HepG2 (cell line): ENCODE data around the gene TBXAS1. TPM values are rescaled to one million over a fixed set of nuclear protein-coding genes. Genes with fewer than 3 reads are reported as not detected.
A peak's percentile ranks its signal among the peaks of the same experiment; 100 is the strongest.

Source experiments
- ATM ChIP-seq: fragments of 450-650 bp; IDR thresholded peaks from 2 replicates; pipeline ENCODE4 v1.7.1; 2017; ENCODE audit warnings: mild to moderate bottlenecking, borderline replicate concordance
- BORCS8-MEF2B ChIP-seq: sonication (generic); formaldehyde crosslinking; IDR thresholded peaks from 2 replicates; pipeline ENCODE4 v1.8.0; 2022; ENCODE audit warnings: mild to moderate bottlenecking, missing genetic modification reagents
- HNF1B ChIP-seq: sonication (generic); formaldehyde crosslinking; IDR thresholded peaks from 2 replicates; pipeline ENCODE4 v1.5.1; 2020; ENCODE audit warnings: mild to moderate bottlenecking, moderate library complexity, missing genetic modification reagents
- HOXA3 ChIP-seq: sonication (generic); formaldehyde crosslinking; IDR thresholded peaks from 2 replicates; pipeline ENCODE4 v1.5.0; 2020; ENCODE audit warnings: missing genetic modification reagents
- IKZF5 ChIP-seq: IDR thresholded peaks from 2 replicates; pipeline ENCODE4 v1.6.1; 2018; ENCODE audit warnings: missing genetic modification reagents, mild to moderate bottlenecking, missing compliant biosample characterization
- MEF2D ChIP-seq: sonication (generic); formaldehyde crosslinking; IDR thresholded peaks from 2 replicates; pipeline ENCODE4 v1.5.1; 2020; ENCODE audit warnings: mild to moderate bottlenecking, missing genetic modification reagents
- MEIS1 ChIP-seq: sonication (generic); formaldehyde crosslinking; IDR thresholded peaks from 2 replicates; pipeline ENCODE4 v1.9.0; 2021; ENCODE audit warnings: mild to moderate bottlenecking, missing genetic modification reagents, moderate library complexity, borderline replicate concordance
- NFE2L2 ChIP-seq: fragments of 150-350 bp; IDR thresholded peaks from 2 replicates; pipeline ENCODE4 v1.6.1; 2014; ENCODE audit warnings: low read length
- NFIB ChIP-seq: sonication (generic); formaldehyde crosslinking; IDR thresholded peaks from 2 replicates; pipeline ENCODE4 v1.9.0; 2021; ENCODE audit warnings: missing genetic modification reagents, mild to moderate bottlenecking, borderline replicate concordance
- NPAS2 ChIP-seq: sonication (generic); formaldehyde crosslinking; IDR thresholded peaks from 2 replicates; pipeline ENCODE4 v1.8.0; 2022; ENCODE audit warnings: mild to moderate bottlenecking, missing genetic modification reagents, borderline replicate concordance
- NR2C2 ChIP-seq: sonication (generic); formaldehyde crosslinking; IDR thresholded peaks from 2 replicates; pipeline ENCODE4 v1.4.0; 2020; ENCODE audit warnings: missing genetic modification reagents, mild to moderate bottlenecking, moderate library complexity, borderline replicate concordance
- RFX5 ChIP-seq: IDR thresholded peaks from 2 replicates; pipeline ENCODE4 v1.6.1; 2011; ENCODE audit warnings: low read depth, low read length, improper control_type of control experiment
- SATB2 ChIP-seq: sonication (generic); formaldehyde crosslinking; IDR thresholded peaks from 2 replicates; pipeline ENCODE4 v1.5.0; 2020; ENCODE audit warnings: missing genetic modification reagents
- SKI ChIP-seq: fragments of 450-650 bp; IDR thresholded peaks from one replicate; pipeline ENCODE4 v1.6.1; 2018; ENCODE audit warnings: mild to moderate bottlenecking; ENCODE audit not compliant: partially characterized antibody
- SMAD1 ChIP-seq: sonication (generic); formaldehyde crosslinking; IDR thresholded peaks from 2 replicates; pipeline ENCODE4 v1.4.0; 2020; ENCODE audit warnings: missing genetic modification reagents, low read depth, mild to moderate bottlenecking, borderline replicate concordance
- SMAD3 ChIP-seq: sonication (generic); formaldehyde crosslinking; IDR thresholded peaks from 2 replicates; pipeline ENCODE4 v1.4.0; 2020; ENCODE audit warnings: missing genetic modification reagents
- SP1 ChIP-seq, 2 experiments: fragments of 450-650 bp in 1 of 2; sonication (generic) in 1 of 2; formaldehyde crosslinking in 1 of 2; IDR thresholded peaks; 2 replicates each; pipeline versions ENCODE4 v1.4.0 to v1.6.1; 2016 to 2020; ENCODE audit warnings: missing genetic modification reagents in 1 of 2
- TEAD3 ChIP-seq: optimal IDR thresholded peaks from 2 replicates; pipeline ENCODE3; 2016; ENCODE audit warnings: borderline replicate concordance
- ZBTB3 ChIP-seq: sonication (generic); formaldehyde crosslinking; IDR thresholded peaks from 2 replicates; pipeline ENCODE4 v1.4.0; 2020; ENCODE audit warnings: low read depth, mild to moderate bottlenecking, moderate library complexity, missing genetic modification reagents, borderline replicate concordance
- ZBTB37 ChIP-seq: sonication (generic); formaldehyde crosslinking; IDR thresholded peaks from 2 replicates; pipeline ENCODE4 v1.4.0; 2020; ENCODE audit warnings: mild to moderate bottlenecking, missing genetic modification reagents
- ZNF101 ChIP-seq: sonication (generic); formaldehyde crosslinking; IDR thresholded peaks from 2 replicates; pipeline ENCODE4 v1.4.0; 2020; ENCODE audit warnings: mild to moderate bottlenecking, low read depth, missing genetic modification reagents, borderline replicate concordance
- ZNF160 ChIP-seq: sonication (generic); formaldehyde crosslinking; IDR thresholded peaks from 2 replicates; pipeline ENCODE4 v1.8.0; 2022; ENCODE audit warnings: mild to moderate bottlenecking, inconsistent platforms, missing genetic modification reagents
- ZNF33A ChIP-seq: sonication (generic); formaldehyde crosslinking; IDR thresholded peaks from 2 replicates; pipeline ENCODE4 v1.5.1; 2020; ENCODE audit warnings: missing genetic modification reagents, mild to moderate bottlenecking, moderate library complexity, borderline replicate concordance
- ZNF550 ChIP-seq: sonication (generic); formaldehyde crosslinking; IDR thresholded peaks from 2 replicates; pipeline ENCODE4 v1.4.0; 2020; ENCODE audit warnings: mild to moderate bottlenecking, missing genetic modification reagents, borderline replicate concordance
- ZNF615 ChIP-seq: sonication (generic); formaldehyde crosslinking; IDR thresholded peaks from 2 replicates; pipeline ENCODE4 v1.5.0; 2020; ENCODE audit warnings: mild to moderate bottlenecking, missing genetic modification reagents, borderline replicate concordance
- ZNF776 ChIP-seq: sonication (generic); formaldehyde crosslinking; IDR thresholded peaks from 2 replicates; pipeline ENCODE4 v1.4.0; 2020; ENCODE audit warnings: mild to moderate bottlenecking, missing genetic modification reagents
- polyA plus RNA-seq, 8 experiments: library from polyadenylated mRNA; depleted of rRNA in 3 of 8; stranded (reverse) in 7 of 8; unstranded in 1 of 8; fragments of >200 nt; fragmentation: Illumina TruSeq in 4 of 8; extraction: Trizol in 4 of 8; gene quantifications; 2 replicates each; pipeline versions ENCODE4 v1.2.1 to v1.2.3, GENCODE V29; 2011 to 2016; ENCODE audit warnings: low read depth in 4 of 8, missing spikeins in 1 of 8, mixed read lengths in 1 of 8; ENCODE audit not compliant: insufficient read depth in 1 of 8
- total RNA-seq, 5 experiments: library from RNA; depleted of rRNA; stranded (reverse); fragments of >200 nt; fragmentation: Illumina TruSeq; extraction: Trizol; gene quantifications; 2 replicates each; pipeline ENCODE4 v1.2.3, GENCODE V29; 2016; ENCODE audit warnings: low read depth in 1 of 5

TBXAS1 gene
- total and polyA plus RNA-seq, 2 of the 13 experiments (the other 11 are each of a cell fraction or from before 2014, with no cell fraction given): 4.0 to 4.9 TPM

GRCh38 chr7:140045697-140046096 lies 216.6 kb downstream of the TBXAS1 start (continued):
- TF ChIP-seq HOXA3 (CRISPR knock-in tag) (peak; percentile 25; the same call in 1 of the 2 replicates), ZNF33A (CRISPR knock-in tag) (no peak), NR2C2 (CRISPR knock-in tag) (no peak), NFIB (CRISPR knock-in tag) (no peak), BORCS8-MEF2B (CRISPR knock-in tag) (no peak), ATM (no peak), ZNF776 (CRISPR knock-in tag) (no peak), SATB2 (CRISPR knock-in tag) (no peak), ZBTB37 (CRISPR knock-in tag) (no peak), RFX5 (no peak), NFE2L2 (no peak), ZNF101 (CRISPR knock-in tag) (no peak), SKI (peak; percentile 33), ZBTB3 (CRISPR knock-in tag) (no peak), TEAD3 (CRISPR knock-in tag) (no peak), NPAS2 (CRISPR knock-in tag) (no peak), SMAD3 (no peak), MEIS1 (CRISPR knock-in tag) (no peak), ZNF550 (CRISPR knock-in tag) (no peak), MEF2D (CRISPR knock-in tag) (0 out of 2 replicates have a peak, but pooled peaks have one; percentile 21), SP1 (IDR thresholded peaks at IDR 0.05) (no peak), SP1 (CRISPR knock-in tag; IDR thresholded peaks at IDR 0.05) (no peak), ZNF615 (CRISPR knock-in tag) (no peak), ZNF160 (CRISPR knock-in tag) (no peak), IKZF5 (CRISPR knock-in tag) (0 out of 2 replicates have a peak, but pooled peaks have one; percentile 13), HNF1B (CRISPR knock-in tag) (0 out of 2 replicates have a peak, but pooled peaks have one; percentile 28), SMAD1 (CRISPR knock-in tag) (no peak)
